Smooth muscle cell of the brain vasculature (primary cell): ENCODE data around the gene SCARB1.
"Not testable (repeated sequence)": the region's sequence is repeated elsewhere in the genome, so short reads cannot be mapped to it uniquely, and the experiment has no call there.

Experiments used
- DNase-seq: peaks from one replicate; pipeline ENCODE4 v3.0.0-alpha.2; 2012; ENCODE audit warnings: low read depth, low spot score

Gene SCARB1

GRCh38 chr12:124884587-124885438 lies 21.1 kb upstream of the SCARB1 start:
- no peak for DNase-seq

- no peak for DNase-seq
These were observed 19.8 kb upstream of the SCARB1 start for GRCh38 chr12:124883263-124884130.

DNA sequence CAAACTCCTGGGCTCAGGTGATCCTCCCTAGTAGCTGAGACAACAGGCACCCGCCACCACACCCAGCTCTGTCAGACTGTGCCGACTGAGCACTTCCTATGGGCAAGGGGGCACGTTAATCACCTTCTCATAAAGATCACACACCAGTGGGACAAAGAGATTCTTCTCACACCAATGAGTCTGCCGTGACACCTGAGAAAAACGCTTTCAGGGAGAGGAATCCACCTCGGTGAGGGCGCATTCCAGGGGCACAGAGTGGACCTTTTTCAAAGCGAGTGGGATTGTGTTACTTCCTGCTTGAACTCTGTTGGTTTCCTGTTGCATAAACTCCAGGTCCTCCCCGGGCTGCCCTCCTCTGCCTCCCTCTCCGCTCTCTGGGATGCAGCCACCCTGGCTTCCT lies 17.5 kb upstream of the SCARB1 start:
- no peak for DNase-seq

DNA sequence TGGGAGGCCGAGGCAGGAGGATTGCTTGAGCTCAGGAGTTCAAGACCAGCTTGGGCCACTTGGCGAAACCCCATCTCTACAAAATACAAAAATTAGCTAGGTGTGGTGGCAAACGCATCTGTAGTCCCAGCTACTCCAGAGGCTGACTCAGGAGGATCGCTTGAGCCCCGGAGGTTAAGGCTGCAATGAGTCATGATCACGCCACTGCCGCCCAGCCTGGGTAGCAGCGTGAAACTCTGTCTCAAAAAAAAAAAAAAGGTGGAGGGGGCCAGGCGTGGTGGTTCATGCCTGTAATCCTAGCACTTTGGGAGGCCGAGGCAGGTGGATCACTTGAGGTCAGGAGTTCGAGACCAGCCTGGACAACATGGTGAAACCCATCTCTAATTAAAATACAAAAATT lies 16.7 kb upstream of the SCARB1 start:
- not testable (repeated sequence) for DNase-seq

GRCh38 chr12:124878795-124879516 lies 15.3 kb upstream of the SCARB1 start:
- no peak for DNase-seq

DNA sequence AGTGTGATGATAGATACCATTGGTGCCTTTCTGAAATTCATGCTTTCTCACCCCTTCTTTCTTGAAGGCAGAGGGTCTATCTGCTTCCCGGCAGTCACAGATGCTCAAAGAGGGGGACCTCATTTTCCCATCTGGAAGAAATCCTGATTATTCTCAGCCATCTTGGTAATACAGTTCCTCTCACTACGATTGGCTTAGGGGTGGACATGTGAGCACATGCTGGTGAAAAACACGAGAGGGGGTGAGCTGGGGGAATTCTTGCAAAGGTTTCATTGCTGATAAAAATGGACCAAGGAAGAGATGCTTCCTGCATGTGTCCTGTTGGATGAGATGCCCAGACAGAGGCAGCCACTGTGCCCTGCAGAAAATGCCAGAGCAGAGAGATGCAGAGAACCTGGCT lies 13.8 kb upstream of the SCARB1 start:
- DNase-seq = no peak

DNA sequence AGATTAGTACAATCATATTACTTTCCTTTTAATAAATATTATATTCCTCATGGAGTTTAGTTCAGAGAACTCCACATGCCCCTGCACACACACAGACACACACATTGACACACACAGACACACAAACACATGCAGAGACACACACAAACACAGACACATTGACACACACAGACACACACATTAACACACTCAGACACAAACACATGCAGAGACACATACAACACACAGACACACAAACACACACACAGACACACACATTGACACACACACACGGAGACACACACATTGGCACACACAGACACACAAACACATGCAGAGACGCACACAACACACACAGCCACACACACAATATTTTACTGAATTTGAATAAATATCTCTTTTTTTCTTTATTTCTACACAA lies 12.5 kb upstream of the SCARB1 start:
- no peak for DNase-seq

GRCh38 chr12:124875803-124876132 lies 12.1 kb upstream of the SCARB1 start:
- DNase-seq = no peak

DNA sequence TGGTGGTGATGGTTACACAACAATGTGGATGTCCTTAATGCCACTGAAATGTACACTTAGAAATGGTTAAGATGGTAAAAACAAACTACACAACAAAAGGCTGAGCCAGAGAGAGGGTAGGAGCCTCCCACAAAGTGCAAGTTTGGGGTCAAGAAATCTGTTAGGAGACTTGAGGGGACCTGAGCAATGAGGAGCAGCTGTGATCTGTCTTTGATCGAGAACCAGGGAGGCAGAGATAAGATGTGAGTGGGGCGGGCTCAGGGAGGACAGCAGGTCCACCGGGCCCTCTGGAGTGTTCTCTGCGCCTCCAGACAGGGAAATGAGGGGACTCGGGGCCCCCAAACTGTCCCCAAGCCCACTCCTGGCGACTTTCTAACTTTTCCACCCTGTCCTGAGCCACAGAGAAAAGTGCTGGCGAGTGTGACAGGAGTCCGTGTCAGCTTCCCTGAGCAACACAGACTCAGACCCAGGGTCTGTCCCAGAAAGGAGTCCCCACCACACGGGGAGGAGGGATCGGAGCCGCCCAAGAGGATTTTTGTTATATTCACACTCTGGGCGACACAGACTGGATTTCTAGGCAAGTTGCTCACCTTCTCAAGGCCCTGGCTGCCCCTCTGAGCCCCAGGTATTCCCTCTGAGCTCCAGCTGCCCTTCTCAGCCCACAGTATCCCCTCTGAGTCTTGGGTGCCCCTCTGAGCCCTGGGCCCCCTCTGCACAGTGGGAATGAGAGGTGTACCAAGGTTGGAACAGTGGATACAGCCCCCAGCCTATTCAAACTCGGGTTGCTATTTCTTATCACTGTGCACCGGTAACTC lies 11.5 kb upstream of the SCARB1 start:
- DNase-seq = no peak

GRCh38 chr12:124874188-124874587 lies 10.5 kb upstream of the SCARB1 start:
- DNase-seq = no peak

DNA sequence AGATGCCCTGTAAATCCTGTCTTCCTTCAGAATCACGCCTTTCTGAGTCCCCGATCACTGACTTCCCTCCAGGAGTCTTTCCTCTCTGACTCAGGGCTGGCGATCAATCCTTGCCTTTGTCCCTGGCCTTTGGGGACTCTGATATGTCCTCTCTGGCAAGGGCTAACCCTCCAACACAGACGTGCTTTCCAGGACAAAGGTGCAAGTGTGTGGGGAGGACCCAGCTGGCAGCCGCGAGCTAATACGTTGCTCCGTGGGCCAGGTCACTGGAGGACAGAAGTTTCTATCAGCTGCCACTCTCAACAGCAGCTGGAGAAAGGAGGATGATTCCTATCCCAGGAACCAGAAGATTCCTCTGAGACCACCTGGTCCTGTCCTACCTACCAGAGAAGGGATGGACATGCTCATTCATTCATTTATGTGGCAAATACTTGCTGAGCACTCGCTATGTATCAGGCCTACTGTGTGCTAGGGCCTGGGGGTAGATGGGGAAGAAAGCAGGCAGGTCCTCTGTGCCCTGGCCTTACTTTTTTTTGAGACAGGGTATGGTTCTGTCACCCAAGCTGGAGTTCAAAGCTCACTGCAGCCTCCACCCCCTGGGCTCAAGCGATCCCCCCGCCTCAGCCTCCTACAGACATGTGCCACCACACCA lies 8.5 kb upstream of the SCARB1 start:
- DNase-seq = no peak

DNA sequence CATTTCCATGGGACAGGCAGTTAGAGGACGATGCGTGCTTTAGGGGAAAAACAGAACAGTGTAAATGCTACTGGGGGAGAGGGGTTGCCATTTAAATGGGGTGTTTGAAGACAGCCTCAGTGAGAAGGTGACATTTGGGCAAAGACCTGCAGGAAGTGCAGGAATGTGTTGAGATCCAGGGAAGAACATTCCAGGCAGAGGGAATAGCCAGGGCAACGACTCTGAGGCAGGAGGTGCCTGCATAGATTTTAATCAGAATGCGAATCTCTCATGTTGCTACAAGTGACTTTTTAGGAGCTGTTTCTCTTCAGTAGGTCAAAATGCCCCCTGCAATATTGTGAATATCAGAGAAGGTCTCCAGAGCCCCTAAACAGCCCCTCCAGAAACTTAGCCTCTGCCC lies 7.6 kb upstream of the SCARB1 start:
- no peak for DNase-seq

DNA sequence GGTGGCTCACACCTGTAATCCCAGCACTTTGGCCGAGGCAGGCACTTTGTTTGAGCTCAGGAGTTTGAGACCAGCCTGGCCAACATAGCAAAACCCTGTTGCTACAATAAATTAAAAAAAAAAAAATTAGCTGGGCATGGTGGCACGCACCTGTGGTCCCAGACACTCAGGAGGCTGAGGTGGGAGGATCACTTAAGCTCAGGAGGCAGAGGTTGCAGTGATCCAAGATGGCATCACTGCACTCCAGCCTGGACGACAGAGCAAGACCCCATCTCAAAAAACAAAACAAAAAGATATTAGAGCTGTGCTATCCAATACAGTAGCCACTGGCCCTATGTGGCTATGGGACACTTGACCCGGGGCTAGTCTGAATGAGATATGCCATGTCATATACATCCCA lies 6.9 kb upstream of the SCARB1 start:
- no peak for DNase-seq

- no peak for DNase-seq
These were observed 5.5 kb upstream of the SCARB1 start for GRCh38 chr12:124869059-124869665.

GRCh38 chr12:124868252-124869058 lies 4.8 kb upstream of the SCARB1 start:
- DNase-seq = no peak

GRCh38 chr12:124867401-124867930 lies 3.8 kb upstream of the SCARB1 start:
- no peak for DNase-seq

- no peak for DNase-seq
These were observed 3.3 kb upstream of the SCARB1 start for GRCh38 chr12:124866883-124867400.

- DNase-seq = no peak
These were observed 2.7 kb upstream of the SCARB1 start for GRCh38 chr12:124866195-124866882.
